ENCODE data around the gene MTCL3.
A peak's percentile ranks its signal among the peaks of the same experiment; 100 is the strongest.

The MTCL3 gene

GRCh38 chr6:127518710-127519468, at the start of gene MTCL3:
Gene MTCL3 (minus strand): TSS chr6:127519335.
- peak; percentile 72 to 73 for DNase-seq

- DNase-seq, result no peak
Observed at GRCh38 chr6:127567476-127567875, 48.3 kb upstream of the MTCL3 start.

- DNase-seq, result no peak
Observed at GRCh38 chr6:127566651-127567050, 47.5 kb upstream of the MTCL3 start.

DNA sequence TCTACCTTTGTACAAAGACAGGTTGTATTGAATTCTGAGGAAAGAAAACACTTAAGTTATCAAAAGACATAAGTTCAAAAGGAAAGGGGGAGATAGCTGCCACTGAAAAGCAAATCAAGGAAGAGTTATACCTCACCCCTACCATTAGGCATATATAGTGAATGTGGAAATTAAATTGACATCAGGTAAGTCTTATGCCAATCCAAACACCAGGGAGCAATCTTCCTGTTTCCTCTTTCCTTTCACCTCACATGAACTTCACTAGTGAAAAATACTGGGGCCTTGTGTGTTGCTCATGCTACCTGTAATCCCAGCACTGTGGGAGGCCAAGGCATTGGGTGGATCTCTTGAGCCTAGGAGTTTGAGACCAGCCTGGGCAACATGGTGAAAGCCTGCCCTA, 47.0 kb upstream of the MTCL3 start:
- no peak for DNase-seq

DNA sequence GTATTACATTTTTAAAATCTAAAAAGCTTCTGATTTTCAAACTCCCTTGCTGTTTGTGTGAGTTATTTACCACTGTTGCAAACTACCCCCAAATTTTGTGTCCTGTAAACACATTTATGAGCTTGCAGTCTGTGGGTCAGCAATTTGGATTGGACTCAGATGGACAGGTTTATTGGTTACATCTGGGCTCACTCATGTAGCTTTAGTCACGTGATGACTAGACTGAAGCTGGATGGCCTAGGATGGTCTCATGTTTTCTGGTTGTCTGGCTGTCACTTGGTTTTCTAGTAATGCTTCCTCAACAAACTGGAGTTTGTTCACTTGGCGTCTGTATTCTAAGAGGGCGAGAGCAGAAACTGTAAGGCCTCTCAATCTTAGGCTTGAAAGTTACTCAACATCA, 45.6 kb upstream of the MTCL3 start:
- no peak for DNase-seq

DNA sequence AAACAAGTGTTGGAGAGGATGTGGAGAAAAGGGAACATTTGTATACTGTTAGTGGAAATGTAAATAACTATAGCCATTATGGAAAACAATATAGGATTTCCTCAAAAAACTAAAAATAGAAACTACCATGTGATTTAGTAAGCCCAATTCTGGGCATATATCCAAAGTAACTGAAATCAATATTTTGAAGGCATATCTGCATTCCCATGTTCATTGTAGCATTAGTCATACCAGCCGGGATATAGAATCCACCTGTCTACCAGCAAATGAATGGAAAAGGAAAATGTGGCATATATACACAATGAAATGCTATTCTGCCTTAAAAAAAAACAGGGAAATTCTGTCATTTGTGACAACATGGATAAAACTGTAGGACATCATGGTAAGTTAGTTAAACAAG, 42.5 kb upstream of the MTCL3 start:
- no peak for DNase-seq

DNA sequence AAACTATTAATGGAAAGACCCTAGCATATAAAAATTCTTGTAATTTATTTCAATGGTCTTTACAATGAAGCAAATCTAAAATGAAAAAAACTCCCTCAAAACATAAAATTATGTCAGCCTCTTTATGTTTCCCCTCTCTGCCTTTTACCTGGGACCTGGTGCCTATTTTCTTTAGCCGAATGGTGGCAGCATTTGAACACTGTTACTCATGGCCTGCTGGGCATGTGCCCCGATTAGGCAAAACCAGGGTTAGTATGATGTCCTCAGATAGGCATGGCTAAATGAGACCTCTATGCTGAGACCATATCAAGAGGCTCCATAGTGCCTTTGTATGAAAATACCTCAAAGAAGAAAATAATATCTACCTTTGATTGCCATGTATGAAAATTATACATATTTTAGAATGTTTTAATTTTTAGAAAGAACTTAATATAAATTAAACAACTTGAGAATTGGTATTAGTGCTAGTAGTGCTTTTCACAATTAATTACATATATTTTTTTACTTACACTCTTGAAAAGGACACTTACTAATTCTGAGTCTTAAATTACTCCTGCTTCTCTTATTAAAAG, 35.4 kb upstream of the MTCL3 start:
- DNase-seq, result no peak

DNA sequence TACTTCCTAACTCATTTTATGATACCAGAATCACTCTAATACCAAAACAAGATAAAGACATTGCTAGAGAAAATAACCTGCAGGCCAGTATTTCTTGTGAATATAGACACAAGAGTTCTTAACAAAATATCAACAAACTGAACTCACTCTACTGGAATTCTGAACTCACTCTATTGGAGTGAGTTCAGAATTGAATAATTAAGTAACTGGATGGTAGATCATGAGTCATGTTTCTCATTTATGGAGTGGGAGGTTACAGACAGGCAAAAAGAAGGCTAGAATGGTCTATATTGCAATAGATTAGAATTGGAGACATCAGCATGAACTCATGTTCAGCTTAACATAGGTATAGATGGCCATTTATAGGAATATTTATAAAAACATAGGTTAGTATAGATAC, 31.3 kb upstream of the MTCL3 start:
- DNase-seq, result no peak

GRCh38 chr6:127547904-127548649, 28.9 kb upstream of the MTCL3 start:
- no peak for DNase-seq

- DNase-seq, result peak in 1 of 2 experiments; percentile 29
Observed at GRCh38 chr6:127547215-127547614, 28.1 kb upstream of the MTCL3 start.

- DNase-seq, result no peak
Observed at GRCh38 chr6:127539272-127539671, 20.1 kb upstream of the MTCL3 start.

- no peak for DNase-seq
Observed at GRCh38 chr6:127538750-127539264, 19.7 kb upstream of the MTCL3 start.

- no peak for DNase-seq
Observed at GRCh38 chr6:127533736-127534135, 14.6 kb upstream of the MTCL3 start.

GRCh38 chr6:127533011-127533410, 13.9 kb upstream of the MTCL3 start:
- no peak for DNase-seq

DNA sequence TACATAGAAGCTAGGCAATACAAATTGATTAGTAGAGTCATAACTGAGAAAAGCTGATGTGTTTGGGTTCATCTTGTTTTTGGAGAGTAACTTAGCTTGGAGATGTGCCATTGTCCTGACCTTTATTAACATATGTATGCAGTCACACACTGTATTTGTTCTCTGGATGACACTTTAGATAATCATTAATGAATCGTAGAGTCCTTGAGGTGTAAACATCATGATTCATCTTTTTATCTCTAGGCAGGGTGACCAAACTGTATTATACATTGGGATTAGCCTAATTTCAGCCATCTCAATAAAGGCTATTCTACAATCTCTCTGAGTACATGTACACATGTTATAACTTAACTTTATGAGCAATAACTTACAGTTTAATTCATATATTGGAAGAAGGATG, 3.6 kb upstream of the MTCL3 start:
- DNase-seq, result no peak

DNA sequence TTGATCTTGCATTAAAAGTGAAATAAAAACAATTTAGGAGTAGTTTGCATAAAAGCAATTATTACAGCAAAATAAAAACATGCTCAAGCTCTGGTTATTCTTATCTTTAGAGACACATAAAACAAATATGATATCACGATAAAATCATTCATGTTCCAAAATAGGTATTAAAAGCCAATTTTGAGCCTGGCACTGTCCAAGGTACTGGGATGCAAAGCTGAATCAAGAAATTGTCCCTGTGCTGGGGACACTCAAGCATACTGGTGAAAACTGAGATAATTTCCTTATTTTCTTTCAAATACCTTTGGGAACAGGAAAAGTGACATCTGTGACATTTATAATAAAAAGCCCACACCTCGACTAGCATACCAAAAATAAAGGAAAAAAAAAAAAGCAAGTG, 931 bp upstream of the MTCL3 start:
- DNase-seq, result no peak

DNA sequence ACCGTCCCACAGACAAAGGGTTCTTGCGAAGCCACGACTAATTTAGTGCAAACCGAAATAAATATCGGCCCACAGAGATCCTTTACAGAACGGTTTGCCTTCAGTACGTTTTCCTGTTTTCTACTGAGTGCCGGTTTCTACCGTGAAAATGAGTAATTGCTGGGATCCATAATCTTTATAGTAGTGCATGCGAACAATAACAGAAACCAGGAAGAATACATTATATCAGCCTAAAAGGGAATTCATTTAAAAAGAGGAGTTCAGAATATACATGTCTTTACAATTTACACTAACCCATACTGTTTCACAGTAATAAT, 292 bp upstream of the MTCL3 start:
- DNase-seq, result no peak

- DNase-seq, result no peak
Observed at GRCh38 chr6:127518191-127518709, 885 bp downstream of the MTCL3 start.

DNA sequence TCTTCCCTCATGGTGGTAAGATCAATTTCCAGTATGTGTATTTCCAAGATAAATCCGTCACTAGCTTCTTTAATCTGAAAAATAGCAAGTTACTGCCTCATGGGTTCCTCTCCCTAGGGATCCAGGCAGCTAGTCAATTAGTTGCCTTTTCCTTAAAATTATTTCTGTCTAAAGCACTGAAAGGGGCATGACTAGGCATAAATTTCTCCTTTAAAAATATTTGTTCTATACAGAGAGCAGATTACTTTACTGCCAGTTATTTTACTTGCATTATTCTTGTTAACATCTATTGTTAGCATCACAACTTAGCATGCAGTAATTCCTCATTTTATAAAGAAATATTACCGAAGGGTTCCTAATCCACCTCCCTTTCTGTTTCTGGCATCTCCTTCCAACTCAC, 1.4 kb downstream of the MTCL3 start:
- DNase-seq, result no peak

DNA sequence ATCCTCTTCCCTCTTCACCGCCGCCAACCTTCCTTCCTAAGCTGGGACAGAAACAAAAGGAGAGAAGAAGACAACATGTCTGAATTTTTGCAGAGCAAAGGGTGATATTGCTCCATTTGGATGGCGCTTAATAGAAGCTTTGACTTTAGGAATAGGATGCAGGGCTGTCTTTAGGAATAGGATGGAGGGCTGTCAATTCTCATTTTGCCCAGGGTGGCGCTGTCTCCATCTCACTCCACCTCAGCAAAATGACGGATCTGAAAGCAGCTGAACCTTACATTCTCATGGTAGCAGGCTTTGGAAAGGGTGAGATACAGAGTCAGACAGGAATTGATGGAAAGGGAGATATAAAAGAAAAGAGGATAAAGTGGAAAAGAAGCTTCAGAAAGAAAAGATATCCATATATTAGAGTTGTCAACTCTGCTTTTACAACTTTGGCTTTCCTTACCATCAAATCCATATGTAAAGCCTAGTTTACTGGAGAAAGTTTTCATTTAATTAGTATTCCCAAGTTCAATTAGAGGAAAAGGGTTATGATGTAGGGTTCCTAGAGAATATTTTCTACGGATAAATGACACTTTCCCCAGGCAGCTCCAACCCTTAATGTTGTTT, 2.4 kb downstream of the MTCL3 start:
- peak; percentile 65 to 73 for DNase-seq

- DNase-seq, result peak; percentile 78 to 83
Observed at GRCh38 chr6:127515794-127516661, 3.1 kb downstream of the MTCL3 start.

GRCh38 chr6:127515234-127515793, 3.8 kb downstream of the MTCL3 start:
- DNase-seq, result peak in 1 of 2 experiments; percentile 53
